K562 (cell line): ENCODE results near the gene MELK.

Experiments used
- ARID2 ChIP-seq: fragments of 450-650 bp; IDR thresholded peaks from 2 replicates; pipeline ENCODE4 v1.6.1; 2017; ENCODE audit warnings: antibody characterized with exemption, mild to moderate bottlenecking
- FOSL1 ChIP-seq: fragments of 200-800 bp; sonication (Bioruptor generic); conservative IDR thresholded peaks from 2 replicates; pipeline ENCODE4 v1.6.1; 2016; ENCODE audit warnings: missing genetic modification characterization, missing compliant biosample characterization
- HDAC2 ChIP-seq: fragments of 450-650 bp; IDR thresholded peaks from 2 replicates; pipeline ENCODE4 v1.6.1; 2016; ENCODE audit warnings: mild to moderate bottlenecking
- NBN ChIP-seq: fragments of 450-650 bp; IDR thresholded peaks from 2 replicates; pipeline ENCODE4 v1.6.1; 2016; ENCODE audit warnings: low read depth, mild to moderate bottlenecking
- POLR2AphosphoS2 ChIP-seq: IDR thresholded peaks from 2 replicates; pipeline ENCODE4 v1.6.1; 2012; ENCODE audit warnings: low read length, improper control_type of control experiment
- POLR2AphosphoS5 ChIP-seq: IDR thresholded peaks from 2 replicates; pipeline ENCODE4 v1.6.1; 2011; ENCODE audit warnings: mild to moderate bottlenecking, low read depth, low read length, moderate library complexity; ENCODE audit not compliant: control insufficient read depth, insufficient read depth
- SETDB1 ChIP-seq: IDR thresholded peaks from one replicate; pipeline ENCODE4 v1.6.1; 2012; ENCODE audit warnings: low read length, control low read depth, inconsistent platforms
- ZNF140 ChIP-seq: fragments of 250-450 bp; sonication (Bioruptor Pico); IDR thresholded peaks from 2 replicates; pipeline ENCODE4 v1.8.0; 2021; ENCODE audit warnings: moderate library complexity, mild to moderate bottlenecking, inconsistent platforms
- ZNF780A ChIP-seq: fragments of 250-450 bp; sonication (Bioruptor Pico); IDR thresholded peaks from 2 replicates; pipeline ENCODE4 v1.5.0; 2021; ENCODE audit warnings: mild to moderate bottlenecking
- TF ChIP-seq, protein P1 (sequence below): sonication (generic); IDR thresholded peaks from 2 replicates; pipeline ENCODE4 v1.6.1; 2016
- TF ChIP-seq, protein P2 (sequence below), 3 experiments: IDR thresholded peaks in 2 of 3; conservative IDR thresholded peaks in 1 of 3; 2 replicates each; pipeline ENCODE4 v1.5.1; 2011 to 2012; ENCODE audit warnings: low read length in 3 of 3, mild to moderate bottlenecking in 3 of 3, control low read depth in 2 of 3, improper control_type of control experiment in 1 of 3, inconsistent platforms in 1 of 3, low read depth in 1 of 3, mixed read lengths in 1 of 3, moderate library complexity in 1 of 3; ENCODE audit not compliant: insufficient read depth in 2 of 3

DNA sequence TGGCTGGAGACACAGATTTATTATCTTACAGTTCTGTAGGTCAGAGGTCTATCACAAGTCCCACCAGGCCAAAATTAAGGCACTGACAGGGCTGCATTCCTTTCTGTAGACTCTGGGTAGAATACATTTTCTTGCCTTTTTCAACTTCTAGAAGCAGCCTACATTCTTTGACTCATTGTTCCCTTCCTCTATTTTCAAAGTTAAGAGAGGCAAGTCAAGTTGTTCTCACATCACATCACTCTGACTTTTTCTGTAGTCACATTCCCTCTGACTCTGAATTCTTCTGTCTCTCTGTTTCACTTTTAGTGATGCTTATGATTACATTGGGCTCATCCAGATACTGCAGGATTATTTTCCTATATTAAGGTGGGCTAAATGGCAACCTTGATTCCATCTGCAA is 119.0 kb downstream of the MELK start:
- TF ChIP-seq, protein P1, sequence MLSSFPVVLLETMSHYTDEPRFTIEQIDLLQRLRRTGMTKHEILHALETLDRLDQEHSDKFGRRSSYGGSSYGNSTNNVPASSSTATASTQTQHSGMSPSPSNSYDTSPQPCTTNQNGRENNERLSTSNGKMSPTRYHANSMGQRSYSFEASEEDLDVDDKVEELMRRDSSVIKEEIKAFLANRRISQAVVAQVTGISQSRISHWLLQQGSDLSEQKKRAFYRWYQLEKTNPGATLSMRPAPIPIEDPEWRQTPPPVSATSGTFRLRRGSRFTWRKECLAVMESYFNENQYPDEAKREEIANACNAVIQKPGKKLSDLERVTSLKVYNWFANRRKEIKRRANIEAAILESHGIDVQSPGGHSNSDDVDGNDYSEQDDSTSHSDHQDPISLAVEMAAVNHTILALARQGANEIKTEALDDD = no peak
- TF ChIP-seq NBN = no peak
- TF ChIP-seq, protein P2, sequence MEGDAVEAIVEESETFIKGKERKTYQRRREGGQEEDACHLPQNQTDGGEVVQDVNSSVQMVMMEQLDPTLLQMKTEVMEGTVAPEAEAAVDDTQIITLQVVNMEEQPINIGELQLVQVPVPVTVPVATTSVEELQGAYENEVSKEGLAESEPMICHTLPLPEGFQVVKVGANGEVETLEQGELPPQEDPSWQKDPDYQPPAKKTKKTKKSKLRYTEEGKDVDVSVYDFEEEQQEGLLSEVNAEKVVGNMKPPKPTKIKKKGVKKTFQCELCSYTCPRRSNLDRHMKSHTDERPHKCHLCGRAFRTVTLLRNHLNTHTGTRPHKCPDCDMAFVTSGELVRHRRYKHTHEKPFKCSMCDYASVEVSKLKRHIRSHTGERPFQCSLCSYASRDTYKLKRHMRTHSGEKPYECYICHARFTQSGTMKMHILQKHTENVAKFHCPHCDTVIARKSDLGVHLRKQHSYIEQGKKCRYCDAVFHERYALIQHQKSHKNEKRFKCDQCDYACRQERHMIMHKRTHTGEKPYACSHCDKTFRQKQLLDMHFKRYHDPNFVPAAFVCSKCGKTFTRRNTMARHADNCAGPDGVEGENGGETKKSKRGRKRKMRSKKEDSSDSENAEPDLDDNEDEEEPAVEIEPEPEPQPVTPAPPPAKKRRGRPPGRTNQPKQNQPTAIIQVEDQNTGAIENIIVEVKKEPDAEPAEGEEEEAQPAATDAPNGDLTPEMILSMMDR (IDR thresholded peaks at IDR 0.05 in 2 of 3, conservative IDR thresholded peaks at IDR 0.05 in 1 of 3; ENCODE audit: insufficient read depth in 2 of 3, low read depth in 1 of 3, low read length in 3 of 3) = no peak
- no peak for TF ChIP-seq FOSL1 (tag)
- TF ChIP-seq HDAC2 = no peak
- no peak for TF ChIP-seq POLR2AphosphoS2
- TF ChIP-seq POLR2AphosphoS5 = no peak
- TF ChIP-seq ARID2 = no peak
- no peak for TF ChIP-seq ZNF140 (CRISPR knock-in tag)
- TF ChIP-seq SETDB1 = no peak
- no peak for TF ChIP-seq ZNF780A
